Endothelial cell of umbilical vein (primary cell): Measurements from ENCODE around the gene PTGER3. TPM values are rescaled to one million over a fixed set of nuclear protein-coding genes. Genes with fewer than 3 reads are reported as not detected.

Source experiments
- BruUV-seq: library from RNA; stranded (reverse); fragments of 400-500 nt; replicated peaks from 2 replicates; lab custom pipeline; 2021; lab: Mats Ljungman, UMichigan
- CTCF ChIA-PET: fragments of 300-600, 350-600 bp; sonication (Branson Sonifier 250); formaldehyde crosslinking; loops from one replicate; lab custom pipeline; 2021; ENCODE audit warnings: antibody characterized with exemption, inconsistent platforms; lab: Charles Lee
- POLR2A ChIA-PET: fragments of 300-600, 350-600 bp; sonication (Branson Sonifier 250); formaldehyde crosslinking; loops from one replicate; lab custom pipeline; 2021; ENCODE audit warnings: antibody characterized with exemption, inconsistent platforms; lab: Charles Lee
- DNase-seq: peaks from one replicate; pipeline ENCODE4 v3.0.0-alpha.2; 2011; ENCODE audit warnings: low read depth, low spot score
- FAIRE-seq: peaks from 2 replicates; lab custom pipeline; 2011; peaks lifted over from hg19 to GRCh38; lab: Jason Lieb, UNC
- H2AFZ ChIP-seq: 2 replicates; pipeline ENCODE4 v1.6.0; 2012; ENCODE audit warnings: low read depth, low read length, control low read depth, inconsistent platforms
- H3K27ac ChIP-seq: 2 replicates; pipeline ENCODE4 v1.5.1; 2011; ENCODE audit warnings: low read depth, mild to moderate bottlenecking, control low read depth, low read length, moderate library complexity; ENCODE audit not compliant: insufficient read depth
- H3K27me3 ChIP-seq, 2 experiments: 2 replicates each; pipeline versions ENCODE4 v1.6.0 to v1.6.1; 2011; ENCODE audit warnings: low read length in 2 of 2, mixed read lengths in 1 of 2; ENCODE audit not compliant: control insufficient read depth in 2 of 2, insufficient read depth in 2 of 2
- H3K36me3 ChIP-seq, 2 experiments: 2 replicates in 1 of 2; 3 replicates in 1 of 2; pipeline ENCODE4 v1.5.1; 2011; ENCODE audit warnings: low read length in 2 of 2, mild to moderate bottlenecking in 1 of 2, moderate library complexity in 1 of 2; ENCODE audit not compliant: control insufficient read depth in 2 of 2, insufficient read depth in 2 of 2; ENCODE audit errors: extremely low read depth in 1 of 2
- H3K4me1 ChIP-seq: 3 replicates; pipeline ENCODE4 v1.5.1; 2011; ENCODE audit warnings: mild to moderate bottlenecking, low read length; ENCODE audit not compliant: control insufficient read depth, insufficient read depth; ENCODE audit errors: extremely low read depth
- H3K4me2 ChIP-seq: 2 replicates; pipeline ENCODE4 v1.6.1; 2011; ENCODE audit warnings: low read length, control low read depth, mixed read lengths; ENCODE audit not compliant: insufficient read depth
- H3K4me3 ChIP-seq, 3 experiments: fragments of 200-600 bp in 1 of 3; sonication (generic), shearing (Covaris generic) in 1 of 3; replicated peaks in 1 of 3; 2 replicates each; pipeline ENCODE4 v1.5.1; 2011 to 2016; ENCODE audit warnings: control low read depth in 3 of 3, low read length in 3 of 3, mild to moderate bottlenecking in 2 of 3, inconsistent platforms in 1 of 3, low read depth in 1 of 3, moderate library complexity in 1 of 3; ENCODE audit not compliant: insufficient read depth in 1 of 3
- H3K79me2 ChIP-seq: 2 replicates; pipeline ENCODE4 v1.6.0; 2012; ENCODE audit warnings: low read length, inconsistent platforms; ENCODE audit not compliant: control insufficient read depth, insufficient read depth
- H3K9ac ChIP-seq: replicated peaks from 2 replicates; pipeline ENCODE3; 2011; ENCODE audit warnings: low read length, control low read depth; ENCODE audit not compliant: insufficient read depth; ENCODE audit errors: extremely low read depth
- H3K9me1 ChIP-seq: replicated peaks from 3 replicates; pipeline ENCODE4 v1.6.0; 2011; ENCODE audit warnings: mild to moderate bottlenecking, low read length; ENCODE audit not compliant: control insufficient read depth, insufficient read depth; ENCODE audit errors: extremely low read depth
- H3K9me3 ChIP-seq: replicated peaks from 2 replicates; pipeline ENCODE4 v1.5.1; 2012; ENCODE audit warnings: low read length, inconsistent platforms; ENCODE audit not compliant: control insufficient read depth, insufficient read depth
- H4K20me1 ChIP-seq: replicated peaks from 2 replicates; pipeline ENCODE3; 2011; ENCODE audit warnings: mild to moderate bottlenecking, low read length; ENCODE audit not compliant: control insufficient read depth, insufficient read depth; ENCODE audit errors: extremely low read depth
- EZH2 ChIP-seq: IDR thresholded peaks from 2 replicates; pipeline ENCODE4 v1.6.1; 2012; ENCODE audit warnings: borderline replicate concordance, low read depth, mild to moderate bottlenecking, moderate library complexity, low read length, inconsistent platforms; ENCODE audit not compliant: severe bottlenecking
- FOS ChIP-seq: IDR thresholded peaks from 2 replicates; pipeline ENCODE4 v1.6.1; 2011; ENCODE audit warnings: mild to moderate bottlenecking, low read length, moderate library complexity, borderline replicate concordance; ENCODE audit not compliant: insufficient read depth
- GATA2 ChIP-seq: IDR thresholded peaks from 2 replicates; pipeline ENCODE4 v1.7.0; 2011; ENCODE audit warnings: low read depth, mild to moderate bottlenecking, moderate library complexity, mixed read lengths, low read length; ENCODE audit not compliant: insufficient read length, insufficient read depth
- JUN ChIP-seq: IDR thresholded peaks from 2 replicates; pipeline ENCODE4 v1.6.1; 2011; ENCODE audit warnings: borderline replicate concordance, low read depth; ENCODE audit not compliant: insufficient read length, insufficient read depth
- MYC ChIP-seq: IDR thresholded peaks from one replicate; pipeline ENCODE4 v1.6.1; 2011; ENCODE audit warnings: mild to moderate bottlenecking, low read depth, low read length
- POLR2A ChIP-seq: IDR thresholded peaks from 2 replicates; pipeline ENCODE4 v1.6.1; 2012; ENCODE audit warnings: low read depth, mild to moderate bottlenecking, control low read depth, low read length
- POLR2AphosphoS5 ChIP-seq: IDR thresholded peaks from 2 replicates; pipeline ENCODE4 v1.6.1; 2012; ENCODE audit warnings: low read depth, mild to moderate bottlenecking, control low read depth, low read length, moderate library complexity; ENCODE audit not compliant: insufficient read depth
- dilution Hi-C: fragments of 300-500 bp; cut with MboI; formaldehyde crosslinking; loops from one replicate; pipeline ENCODE4 v1.15.0; 2019; ENCODE audit warnings: low sequenced_read_pairs; ENCODE audit not compliant: extremely low pct_ligation_motif_present
- intact Hi-C: fragments of 100-400 bp; cut with micrococcal nuclease; formaldehyde crosslinking; loops from one replicate; pipeline ENCODE4 v1.10.0; 2022
- polyA plus RNA-seq, 4 experiments: library from polyadenylated mRNA; depleted of rRNA in 3 of 4; stranded (reverse) in 3 of 4; unstranded in 1 of 4; fragments of >200 nt; gene quantifications; 2 replicates each; pipeline versions ENCODE4 v1.2.1 to v1.2.3, GENCODE V29; 2011 to 2012; ENCODE audit warnings: missing spikeins in 1 of 4
- total RNA-seq: library from RNA; stranded (reverse); gene quantifications from 2 replicates; pipeline ENCODE4 v1.2.3, GENCODE V29; 2021
- TF ChIP-seq, protein P1 (sequence below), 2 donors: IDR thresholded peaks; 1 replicate in 1 of 2; 2 replicates in 1 of 2; pipeline ENCODE4 v1.5.1; 2011; ENCODE audit warnings: low read length in 2 of 2, mild to moderate bottlenecking in 2 of 2, moderate library complexity in 2 of 2, control low read depth in 1 of 2, inconsistent platforms in 1 of 2, low read depth in 1 of 2; ENCODE audit not compliant: insufficient read depth in 1 of 2; ENCODE audit errors: extremely low read depth in 1 of 2
- TF ChIP-seq, protein P2 (sequence below): IDR thresholded peaks from 2 replicates; pipeline ENCODE4 v1.6.1; 2011; ENCODE audit not compliant: insufficient read depth, insufficient read length

Gene PTGER3
- total and polyA plus RNA-seq, 2 donors (not counting 3 experiments of a cell fraction or from before 2014, with no cell fraction given): 0.01 TPM; not detected in 1

DNA sequence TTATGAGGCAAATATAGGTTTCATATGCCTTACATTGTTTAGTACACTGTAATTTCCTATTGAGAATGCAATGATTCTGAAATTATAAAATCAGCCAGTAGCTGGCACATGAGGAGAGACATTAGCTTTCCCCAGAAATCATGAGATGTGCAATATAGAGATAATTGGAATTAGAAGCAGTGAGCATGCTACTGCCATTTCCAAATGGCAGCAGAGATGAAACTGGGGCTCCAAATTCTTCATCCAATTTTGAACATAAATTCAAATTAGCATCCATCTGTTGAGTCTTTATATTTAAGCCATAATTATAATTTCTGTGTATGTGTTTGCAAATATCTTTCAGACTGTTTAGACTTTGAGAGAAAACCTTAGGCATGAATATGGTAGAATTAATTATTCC, 28.8 kb downstream of the PTGER3 start:
- POLR2A ChIA-PET: no interaction called here
- CTCF ChIA-PET: no interaction called here
- Histone ChIP-seq H3K4me3 (no peak overlapping the region), H3K9ac (no peak overlapping the region), H3K9me3 (no peaks in the 10 kb centered on the region), H2AFZ (no peak overlapping the region), H3K36me3 (no peaks in the 10 kb centered on the region), H3K79me2 (no peaks in the 10 kb centered on the region), H3K4me2 (no peak overlapping the region), H3K9me1 (no peaks in the 10 kb centered on the region), H3K27ac (no peak overlapping the region), H4K20me1 (no peaks in the 10 kb centered on the region), H3K27me3 (no peaks in the 10 kb centered on the region), H3K4me1 (no peaks in the 10 kb centered on the region)
- dilution Hi-C loops: no loop called here
- no TSS peak for BruUV-seq
- no peak for FAIRE-seq
- TF ChIP-seq MYC (no peak), POLR2A (no peak), FOS (no peak), GATA2 (no peak), JUN (no peak), POLR2AphosphoS5 (no peak), EZH2 (no peak)
- TF ChIP-seq, protein P1, sequence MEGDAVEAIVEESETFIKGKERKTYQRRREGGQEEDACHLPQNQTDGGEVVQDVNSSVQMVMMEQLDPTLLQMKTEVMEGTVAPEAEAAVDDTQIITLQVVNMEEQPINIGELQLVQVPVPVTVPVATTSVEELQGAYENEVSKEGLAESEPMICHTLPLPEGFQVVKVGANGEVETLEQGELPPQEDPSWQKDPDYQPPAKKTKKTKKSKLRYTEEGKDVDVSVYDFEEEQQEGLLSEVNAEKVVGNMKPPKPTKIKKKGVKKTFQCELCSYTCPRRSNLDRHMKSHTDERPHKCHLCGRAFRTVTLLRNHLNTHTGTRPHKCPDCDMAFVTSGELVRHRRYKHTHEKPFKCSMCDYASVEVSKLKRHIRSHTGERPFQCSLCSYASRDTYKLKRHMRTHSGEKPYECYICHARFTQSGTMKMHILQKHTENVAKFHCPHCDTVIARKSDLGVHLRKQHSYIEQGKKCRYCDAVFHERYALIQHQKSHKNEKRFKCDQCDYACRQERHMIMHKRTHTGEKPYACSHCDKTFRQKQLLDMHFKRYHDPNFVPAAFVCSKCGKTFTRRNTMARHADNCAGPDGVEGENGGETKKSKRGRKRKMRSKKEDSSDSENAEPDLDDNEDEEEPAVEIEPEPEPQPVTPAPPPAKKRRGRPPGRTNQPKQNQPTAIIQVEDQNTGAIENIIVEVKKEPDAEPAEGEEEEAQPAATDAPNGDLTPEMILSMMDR (IDR thresholded peaks at IDR 0.05; ENCODE audit: extremely low read depth in 1 of 2, insufficient read depth in 1 of 2, low read depth in 1 of 2, low read length in 2 of 2): no peak
- TF ChIP-seq, protein P2, sequence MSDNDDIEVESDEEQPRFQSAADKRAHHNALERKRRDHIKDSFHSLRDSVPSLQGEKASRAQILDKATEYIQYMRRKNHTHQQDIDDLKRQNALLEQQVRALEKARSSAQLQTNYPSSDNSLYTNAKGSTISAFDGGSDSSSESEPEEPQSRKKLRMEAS: no peak
- no peak for DNase-seq
- intact Hi-C loops: no loop called here
